H9 (cell line): ENCODE measurements around the gene COX17. TPM values are rescaled to one million over a fixed set of nuclear protein-coding genes. Genes with fewer than 3 reads are reported as not detected.

Experiments
- DNase-seq: peaks from one replicate; pipeline ENCODE4 v3.0.0-alpha.2; 2017
- H2AFZ ChIP-seq: one replicate; pipeline ENCODE4 v1.6.1; 2013; ENCODE audit warnings: mild to moderate bottlenecking, low read length, control low read depth, moderate library complexity
- H2AK5ac ChIP-seq: 2 replicates; pipeline ENCODE4 v1.6.1; 2013; ENCODE audit warnings: low read length, control low read depth, mixed read lengths; ENCODE audit not compliant: insufficient read length
- H2BK120ac ChIP-seq: one replicate; pipeline ENCODE4 v1.6.1; 2013; ENCODE audit warnings: low read depth, mild to moderate bottlenecking, low read length, control low read depth, inconsistent platforms; ENCODE audit not compliant: poor library complexity, severe bottlenecking
- H2BK12ac ChIP-seq: 2 replicates; pipeline ENCODE4 v1.6.1; 2013; ENCODE audit warnings: low read length, control low read depth, mixed read lengths, low read depth; ENCODE audit not compliant: insufficient read length
- H2BK15ac ChIP-seq: 2 replicates; pipeline ENCODE4 v1.6.1; 2013; ENCODE audit warnings: low read depth, low read length, control low read depth
- H2BK20ac ChIP-seq: one replicate; pipeline ENCODE4 v1.6.1; 2013; ENCODE audit warnings: low read depth, mild to moderate bottlenecking, low read length, control low read depth, inconsistent platforms; ENCODE audit not compliant: poor library complexity, severe bottlenecking
- H2BK5ac ChIP-seq: 2 replicates; pipeline ENCODE4 v1.6.1; 2013; ENCODE audit warnings: low read length, control low read depth, mixed read lengths; ENCODE audit not compliant: insufficient read length
- H3K14ac ChIP-seq: 2 replicates; pipeline ENCODE4 v1.6.1; 2013; ENCODE audit warnings: low read length, control low read depth; ENCODE audit not compliant: insufficient read depth
- H3K18ac ChIP-seq: 2 replicates; pipeline ENCODE4 v1.6.1; 2013; ENCODE audit warnings: low read depth, mild to moderate bottlenecking, mixed read lengths, low read length, control low read depth; ENCODE audit not compliant: insufficient read length
- H3K23ac ChIP-seq: 2 replicates; pipeline ENCODE4 v1.6.1; 2013; ENCODE audit warnings: low read length, control low read depth, mixed read lengths, low read depth; ENCODE audit not compliant: insufficient read length
- H3K23me2 ChIP-seq: 2 replicates; pipeline ENCODE4 v1.6.1; 2013; ENCODE audit warnings: low read depth, mild to moderate bottlenecking, mixed read lengths, low read length, control low read depth; ENCODE audit not compliant: insufficient read length, poor library complexity, severe bottlenecking
- H3K27ac ChIP-seq: 2 replicates; pipeline ENCODE4 v1.5.1; 2013; ENCODE audit warnings: low read length, control low read depth, mixed read lengths, low read depth; ENCODE audit not compliant: insufficient read length
- H3K27me3 ChIP-seq: 2 replicates; pipeline ENCODE4 v1.6.1; 2013; ENCODE audit warnings: low read length, control low read depth, inconsistent platforms; ENCODE audit not compliant: insufficient read depth
- H3K4ac ChIP-seq: 2 replicates; pipeline ENCODE4 v1.6.1; 2013; ENCODE audit warnings: low read depth, mild to moderate bottlenecking, control low read depth, inconsistent platforms, low read length, moderate library complexity
- H3K4me1 ChIP-seq: 2 replicates; pipeline ENCODE4 v1.6.1; 2013; ENCODE audit warnings: low read length, control low read depth, inconsistent platforms; ENCODE audit not compliant: insufficient read depth
- H3K4me2 ChIP-seq: 2 replicates; pipeline ENCODE4 v1.6.1; 2013; ENCODE audit warnings: low read length, control low read depth, mixed read lengths; ENCODE audit not compliant: insufficient read length, insufficient read depth
- H3K56ac ChIP-seq: 2 replicates; pipeline ENCODE4 v1.6.1; 2013; ENCODE audit warnings: low read depth, mild to moderate bottlenecking, mixed read lengths, low read length, control low read depth; ENCODE audit not compliant: insufficient read length
- H3K79me1 ChIP-seq: 2 replicates; pipeline ENCODE4 v1.6.1; 2013; ENCODE audit warnings: low read depth, mild to moderate bottlenecking, moderate library complexity, low read length, control low read depth, inconsistent platforms; ENCODE audit not compliant: insufficient read depth, poor library complexity, severe bottlenecking
- H3K79me2 ChIP-seq: 2 replicates; pipeline ENCODE4 v1.6.1; 2013; ENCODE audit warnings: low read length, control low read depth, inconsistent platforms; ENCODE audit not compliant: insufficient read depth
- H3K9ac ChIP-seq: 2 replicates; pipeline ENCODE4 v1.6.1; 2013; ENCODE audit warnings: low read length, control low read depth, mixed read lengths; ENCODE audit not compliant: insufficient read length; ENCODE audit errors: extremely low read depth
- H3K9me3 ChIP-seq: one replicate; pipeline ENCODE4 v1.6.1; 2013; ENCODE audit warnings: low read depth, low read length, inconsistent platforms; ENCODE audit not compliant: control insufficient read depth
- H3T11ph ChIP-seq: one replicate; pipeline ENCODE4 v1.6.1; 2013; ENCODE audit warnings: mild to moderate bottlenecking, low read length, control low read depth, inconsistent platforms
- H4K20me1 ChIP-seq: one replicate; pipeline ENCODE4 v1.6.1; 2013; ENCODE audit not compliant: control insufficient read depth, insufficient read length, insufficient read depth
- H4K5ac ChIP-seq: 2 replicates; pipeline ENCODE4 v1.6.1; 2013; ENCODE audit warnings: low read depth, mild to moderate bottlenecking, mixed read lengths, low read length, control low read depth; ENCODE audit not compliant: insufficient read length
- H4K8ac ChIP-seq: replicated peaks from 2 replicates; pipeline ENCODE4 v1.6.1; 2013; ENCODE audit warnings: low read length, control low read depth, mixed read lengths, low read depth; ENCODE audit not compliant: insufficient read length
- H4K91ac ChIP-seq: 2 replicates; pipeline ENCODE4 v1.6.1; 2013; ENCODE audit warnings: low read depth, mild to moderate bottlenecking, moderate library complexity, mixed read lengths, low read length, control low read depth; ENCODE audit not compliant: insufficient read length
- H3K27ac Mint-ChIP-seq, 3 experiments: 2 replicates in 2 of 3; 3 replicates in 1 of 3; pipeline ENCODE4 v1.8.0; 2020 to 2021; ENCODE audit warnings: mixed read lengths in 3 of 3, mild to moderate bottlenecking in 1 of 3, moderate library complexity in 1 of 3
- H3K27me3 Mint-ChIP-seq: 2 replicates; pipeline ENCODE4 v1.8.0; 2021; ENCODE audit warnings: low read depth, mild to moderate bottlenecking, moderate library complexity, mixed read lengths
- H3K36me3 Mint-ChIP-seq, 3 experiments: 2 replicates in 2 of 3; 3 replicates in 1 of 3; pipeline ENCODE4 v1.8.0; 2020 to 2021; ENCODE audit warnings: low read depth in 3 of 3, mixed read lengths in 3 of 3; ENCODE audit not compliant: insufficient read depth in 1 of 3
- H3K4me1 Mint-ChIP-seq, 2 experiments: 2 replicates each; pipeline ENCODE4 v1.8.0; 2020; ENCODE audit warnings: mixed read lengths in 2 of 2
- H3K4me3 Mint-ChIP-seq, 2 experiments: 2 replicates in 1 of 2; 3 replicates in 1 of 2; pipeline ENCODE4 v1.8.0; 2020 to 2021; ENCODE audit warnings: mild to moderate bottlenecking in 2 of 2, mixed read lengths in 2 of 2, moderate library complexity in 1 of 2
- H3K9me3 Mint-ChIP-seq, 2 experiments: 2 replicates in 1 of 2; 3 replicates in 1 of 2; pipeline ENCODE4 v1.8.0; 2020; ENCODE audit warnings: mild to moderate bottlenecking in 2 of 2, mixed read lengths in 2 of 2, moderate library complexity in 1 of 2
- CTCF ChIP-seq: fragments of 200-600 bp; sonication (generic); conservative IDR thresholded peaks from 3 replicates; pipeline ENCODE4 v1.8.0; 2021; ENCODE audit warnings: antibody characterized with exemption, mild to moderate bottlenecking
- WGBS: extraction: QIAGEN DNeasy Blood & Tissue Kit; methylation state at CpG from one replicate; pipeline ENCODE4 v1.1.7; 2013; ENCODE audit warnings: missing lambda C conversion rate, low lambda C conversion rate, mixed read lengths; ENCODE audit not compliant: insufficient read length; ENCODE audit errors: extremely low coverage; 5-methylcytosine and 5-hydroxymethylcytosine counted together
- total RNA-seq: library from RNA; stranded (reverse); gene quantifications from 2 replicates; pipeline ENCODE4 v1.2.1, GENCODE V29; 2021

Gene COX17
- total RNA-seq, 1 experiment from 2014 or later: 47.0 TPM

- no peak overlapping the region for H3K27ac Mint-ChIP-seq
- Histone ChIP-seq H2BK15ac (no peak overlapping the region), H3K23ac (no peak overlapping the region), H3K9ac (no peak overlapping the region), H3K56ac (no peak overlapping the region), H4K5ac (no peak overlapping the region), H2BK12ac (no peak overlapping the region), H2BK120ac (no peak overlapping the region), H3K14ac (no peak overlapping the region), H2BK20ac (no peak overlapping the region), H2AFZ (no peak overlapping the region), H3K27me3 (no peaks in the 10 kb centered on the region; the same call in 1 of the 2 replicates), H4K8ac (no peak overlapping the region), H3K4me2 (no peak overlapping the region), H4K20me1 (no peaks in the 10 kb centered on the region), H2AK5ac (no peak overlapping the region), H3K4ac (no peak overlapping the region), H3T11ph (no peak overlapping the region), H2BK5ac (no peak overlapping the region), H3K18ac (no peak overlapping the region), H3K27ac (no peak overlapping the region), H3K9me3 (no peaks in the 10 kb centered on the region), H3K4me1 (no peaks in the 10 kb centered on the region), H3K79me2 (no peaks in the 10 kb centered on the region), H4K91ac (no peak overlapping the region), H3K23me2 (no peaks in the 10 kb centered on the region), H3K79me1 (no peaks in the 10 kb centered on the region)
- WGBS: no CpG with 5 or more reads among the region's 5 CpGs
- H3K4me3 Mint-ChIP-seq: no peak overlapping the region
- H3K4me1 Mint-ChIP-seq: peaks cover 5 to 8% of the 10 kb centered on the region in 2 experiments
- TF ChIP-seq CTCF: no peak
- no peak for DNase-seq
- H3K9me3 Mint-ChIP-seq: no peaks in the 10 kb centered on the region; a peak in 1 of 5 replicates
- peaks cover 2% of the 10 kb centered on the region for H3K27me3 Mint-ChIP-seq
- H3K36me3 Mint-ChIP-seq: no peaks in the 10 kb centered on the region
These were observed 56.3 kb downstream of the COX17 start for GRCh38 chr3:119620899-119621298.

Other genes starting within 250 kb of the COX17 start
- 40.4 and 45.0 TPM in 2 replicates for gene TMEM39A, start 213.8 kb downstream of the COX17 start, total RNA-seq
- 22.9 and 23.3 TPM in 2 replicates for gene POGLUT1, start 208.4 kb downstream of the COX17 start, total RNA-seq
- gene TIMMDC1, start 178.9 kb downstream of the COX17 start, total RNA-seq: 104 and 109 TPM in 2 replicates
- not detected in 2 replicates for gene CD80, start 117.8 kb downstream of the COX17 start, total RNA-seq
- gene ADPRH, start 97.9 kb downstream of the COX17 start, total RNA-seq: 3.1 and 3.6 TPM in 2 replicates
- gene PLA1A, start 79.5 kb downstream of the COX17 start, total RNA-seq: not detected in 2 replicates
- gene POPDC2, start 16.8 kb downstream of the COX17 start, total RNA-seq: 0.37 and 0.97 TPM in 2 replicates
- 2.2 and 2.3 TPM in 2 replicates for gene CFAP91, start 25.6 kb upstream of the COX17 start, total RNA-seq
- not detected in 2 replicates for gene NR1I2, start 104.7 kb upstream of the COX17 start, total RNA-seq